Measurements from ENCODE around the gene DARS1. TPM values are rescaled to one million over a fixed set of nuclear protein-coding genes. Genes with fewer than 3 reads are reported as not detected.

The DARS1 gene
- total RNA-seq, 1 experiment from 2014 or later: 63.0 TPM

DNA sequence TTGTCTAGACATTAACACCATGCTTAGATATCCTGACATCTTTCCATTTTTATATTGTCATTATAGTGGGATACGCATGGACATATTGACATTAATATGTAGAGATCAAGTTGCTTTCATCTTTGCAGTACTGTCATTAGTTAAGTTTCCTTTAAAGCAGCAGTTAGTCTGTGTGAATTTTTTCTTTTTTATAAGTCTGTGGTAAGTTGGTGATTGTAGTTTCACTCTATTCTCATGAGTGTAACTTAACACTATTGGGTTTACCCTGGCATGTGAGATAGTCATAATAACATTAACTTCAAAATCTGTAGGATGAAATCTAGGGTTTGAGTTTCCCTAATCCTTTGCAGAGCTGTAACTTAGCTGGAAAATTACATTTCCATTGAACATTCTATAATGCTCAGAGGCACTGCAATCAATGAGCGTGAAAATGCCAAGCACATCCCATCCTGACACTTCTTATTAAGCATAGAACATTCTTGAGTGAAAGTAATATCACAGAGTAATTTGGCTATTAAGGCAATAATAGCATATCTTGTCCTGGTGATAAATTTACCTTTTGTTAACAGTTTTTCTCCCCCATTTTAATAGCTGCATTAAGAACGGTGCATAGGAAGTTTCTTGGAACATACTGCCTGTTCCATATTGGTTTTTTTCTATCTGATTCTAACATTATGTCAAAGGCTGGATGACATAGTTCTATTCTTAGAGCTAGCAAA lies 47.5 kb upstream of the DARS1 start:
- no peaks in the 10 kb centered on the region for H3K36me3 ChIP-seq (ENCODE audit: low read depth)
- H2AFZ ChIP-seq: no peak overlapping the region
- H3K27ac ChIP-seq: no peak overlapping the region
- no peak overlapping the region for H3K4me2 ChIP-seq
- CTCF ChIA-PET: no interaction called here
- H3K9me2 ChIP-seq (ENCODE audit: insufficient read depth): no peaks in the 10 kb centered on the region
- H3K79me2 ChIP-seq (ENCODE audit: low read depth): no peaks in the 10 kb centered on the region
- no peaks in the 10 kb centered on the region for H3K27me3 ChIP-seq (ENCODE audit: insufficient read depth, low read depth)
- intact Hi-C loops (cut with micrococcal nuclease; ENCODE audit: unreplicated experiment): no loop called here
- H4K20me1 ChIP-seq (ENCODE audit: insufficient read depth): no peaks in the 10 kb centered on the region
- POLR2A ChIA-PET (ENCODE audit: unreplicated experiment): no interaction called here
- TF ChIP-seq EZH2 (IDR thresholded peaks at IDR 0.05; ENCODE audit: low read depth): no peak
- TF ChIP-seq, protein P1, sequence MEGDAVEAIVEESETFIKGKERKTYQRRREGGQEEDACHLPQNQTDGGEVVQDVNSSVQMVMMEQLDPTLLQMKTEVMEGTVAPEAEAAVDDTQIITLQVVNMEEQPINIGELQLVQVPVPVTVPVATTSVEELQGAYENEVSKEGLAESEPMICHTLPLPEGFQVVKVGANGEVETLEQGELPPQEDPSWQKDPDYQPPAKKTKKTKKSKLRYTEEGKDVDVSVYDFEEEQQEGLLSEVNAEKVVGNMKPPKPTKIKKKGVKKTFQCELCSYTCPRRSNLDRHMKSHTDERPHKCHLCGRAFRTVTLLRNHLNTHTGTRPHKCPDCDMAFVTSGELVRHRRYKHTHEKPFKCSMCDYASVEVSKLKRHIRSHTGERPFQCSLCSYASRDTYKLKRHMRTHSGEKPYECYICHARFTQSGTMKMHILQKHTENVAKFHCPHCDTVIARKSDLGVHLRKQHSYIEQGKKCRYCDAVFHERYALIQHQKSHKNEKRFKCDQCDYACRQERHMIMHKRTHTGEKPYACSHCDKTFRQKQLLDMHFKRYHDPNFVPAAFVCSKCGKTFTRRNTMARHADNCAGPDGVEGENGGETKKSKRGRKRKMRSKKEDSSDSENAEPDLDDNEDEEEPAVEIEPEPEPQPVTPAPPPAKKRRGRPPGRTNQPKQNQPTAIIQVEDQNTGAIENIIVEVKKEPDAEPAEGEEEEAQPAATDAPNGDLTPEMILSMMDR (conservative IDR thresholded peaks at IDR 0.05): no peak
- no peak for DNase-seq
- H3F3A ChIP-seq (ENCODE audit: insufficient read depth, low read depth): no peaks in the 10 kb centered on the region
- no peaks in the 10 kb centered on the region for H3K4me1 ChIP-seq (replicated peaks; ENCODE audit: insufficient read depth)
- BruUV-seq (replicated peaks): no TSS peak
- H3K4me3 ChIP-seq: no peak overlapping the region
- no peaks in the 10 kb centered on the region for H3K9me3 ChIP-seq (ENCODE audit: insufficient read depth, low read depth)

DNA sequence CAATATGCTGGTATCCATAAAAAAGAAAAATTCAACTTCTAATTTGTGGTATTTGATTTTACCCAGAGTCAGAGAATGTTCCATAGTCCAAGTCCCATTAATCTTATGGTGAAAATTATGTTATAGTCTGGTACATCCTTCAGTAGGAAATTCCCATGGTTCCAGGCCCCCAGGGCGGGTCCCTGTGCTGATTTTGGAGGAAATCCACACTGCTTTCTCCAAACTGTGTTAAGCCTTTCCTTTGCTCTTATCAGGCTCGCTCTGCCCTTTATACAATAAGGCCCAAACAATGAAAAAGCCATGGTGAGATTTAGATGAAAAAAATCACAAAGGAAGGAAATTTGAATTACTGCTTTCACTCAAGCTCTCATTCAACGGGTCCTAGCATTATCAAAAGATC lies 46.8 kb upstream of the DARS1 start:
- Histone ChIP-seq H3K9me2 (ENCODE audit: insufficient read depth) (no peaks in the 10 kb centered on the region), H2AFZ (no peak overlapping the region), H3K4me3 (no peak overlapping the region), H3K4me1 (replicated peaks; ENCODE audit: insufficient read depth) (no peaks in the 10 kb centered on the region), H3K9me3 (ENCODE audit: insufficient read depth, low read depth) (no peaks in the 10 kb centered on the region), H3F3A (ENCODE audit: insufficient read depth, low read depth) (no peaks in the 10 kb centered on the region), H3K4me2 (no peak overlapping the region), H3K27ac (no peak overlapping the region), H4K20me1 (ENCODE audit: insufficient read depth) (no peaks in the 10 kb centered on the region), H3K36me3 (ENCODE audit: low read depth) (no peaks in the 10 kb centered on the region), H3K27me3 (ENCODE audit: insufficient read depth, low read depth) (no peaks in the 10 kb centered on the region), H3K79me2 (ENCODE audit: low read depth) (no peaks in the 10 kb centered on the region)
- no TSS peak for BruUV-seq (replicated peaks)
- CTCF ChIA-PET: interaction anchor here (0.6 kb wide), 1 partner anchor 17 kb away, joined by 3 read pairs; no protein-coding TSS in a partner anchor
- no peak for DNase-seq
- POLR2A ChIA-PET (ENCODE audit: unreplicated experiment): no interaction called here
- intact Hi-C loops (cut with micrococcal nuclease; ENCODE audit: unreplicated experiment): no loop called here
- TF ChIP-seq, protein P1 (conservative IDR thresholded peaks at IDR 0.05): no peak
- TF ChIP-seq EZH2 (IDR thresholded peaks at IDR 0.05; ENCODE audit: low read depth): no peak

GRCh38 chr2:136031711-136032110 lies 46.3 kb upstream of the DARS1 start:
- ChIA-PET CTCF (interaction anchor here (0.6 kb wide), 1 partner anchor 16 kb away, joined by 3 read pairs; no protein-coding TSS in a partner anchor), POLR2A (ENCODE audit: unreplicated experiment) (no interaction called here)
- Histone ChIP-seq H3K9me2 (ENCODE audit: insufficient read depth) (no peaks in the 10 kb centered on the region), H3K27ac (no peak overlapping the region), H3F3A (ENCODE audit: insufficient read depth, low read depth) (no peaks in the 10 kb centered on the region), H2AFZ (no peak overlapping the region), H3K27me3 (ENCODE audit: insufficient read depth, low read depth) (no peaks in the 10 kb centered on the region), H3K4me2 (no peak overlapping the region), H3K79me2 (ENCODE audit: low read depth) (no peaks in the 10 kb centered on the region), H3K9me3 (ENCODE audit: insufficient read depth, low read depth) (no peaks in the 10 kb centered on the region), H3K36me3 (ENCODE audit: low read depth) (no peaks in the 10 kb centered on the region), H4K20me1 (ENCODE audit: insufficient read depth) (no peaks in the 10 kb centered on the region), H3K4me1 (replicated peaks; ENCODE audit: insufficient read depth) (no peaks in the 10 kb centered on the region), H3K4me3 (no peak overlapping the region)
- DNase-seq: no peak
- TF ChIP-seq EZH2 (IDR thresholded peaks at IDR 0.05; ENCODE audit: low read depth): no peak
- TF ChIP-seq, protein P1 (conservative IDR thresholded peaks at IDR 0.05): no peak
- intact Hi-C loops (cut with micrococcal nuclease; ENCODE audit: unreplicated experiment): no loop called here
- BruUV-seq (replicated peaks): no TSS peak

All from PC-9 (cell line).